Osteoblast (primary cell): Measurements from ENCODE around the gene FTO. TPM values are rescaled to one million over a fixed set of nuclear protein-coding genes. Genes with fewer than 3 reads are reported as not detected.

Experiments used
- DNase-seq: peaks from one replicate; pipeline ENCODE4 v3.0.0; 2011; ENCODE audit warnings: low spot score, mixed read lengths; ENCODE audit not compliant: insufficient read length; ENCODE audit errors: missing footprints
- H2AFZ ChIP-seq: 2 replicates; pipeline ENCODE4 v1.6.0; 2011; ENCODE audit warnings: mild to moderate bottlenecking, low read length
- H3K27ac ChIP-seq: 2 replicates; pipeline ENCODE4 v1.5.1; 2011; ENCODE audit warnings: mild to moderate bottlenecking, low read depth, low read length, moderate library complexity
- H3K27me3 ChIP-seq: 2 replicates; pipeline ENCODE4 v1.6.0; 2012; ENCODE audit warnings: mild to moderate bottlenecking, control low read depth, inconsistent platforms, low read length, moderate library complexity; ENCODE audit not compliant: insufficient read depth
- H3K36me3 ChIP-seq: 2 replicates; pipeline ENCODE4 v1.5.1; 2011; ENCODE audit warnings: mild to moderate bottlenecking, low read length, control low read depth, moderate library complexity; ENCODE audit not compliant: insufficient read depth
- H3K4me1 ChIP-seq: 2 replicates; pipeline ENCODE4 v1.5.1; 2011; ENCODE audit warnings: mild to moderate bottlenecking, low read length, control low read depth, moderate library complexity; ENCODE audit not compliant: insufficient read depth
- H3K4me2 ChIP-seq: 2 replicates; pipeline ENCODE4 v1.6.0; 2011; ENCODE audit warnings: mild to moderate bottlenecking, low read length; ENCODE audit not compliant: insufficient read depth
- H3K4me3 ChIP-seq: fragments of 200-600 bp; sonication (generic); 3 replicates; pipeline ENCODE4 v1.5.1; 2012; ENCODE audit warnings: mild to moderate bottlenecking, low read length, inconsistent platforms; ENCODE audit not compliant: insufficient read depth
- H3K79me2 ChIP-seq: 2 replicates; pipeline ENCODE4 v1.6.0; 2012; ENCODE audit warnings: mild to moderate bottlenecking, low read length, control low read depth, inconsistent platforms; ENCODE audit not compliant: insufficient read depth
- H3K9me3 ChIP-seq: 2 replicates; pipeline ENCODE4 v1.5.1; 2011; ENCODE audit warnings: low read depth, low read length, control low read depth
- H4K20me1 ChIP-seq: 2 replicates; pipeline ENCODE4 v1.6.0; 2012; ENCODE audit warnings: mild to moderate bottlenecking, low read length, control low read depth; ENCODE audit not compliant: insufficient read depth
- CTCF ChIP-seq: IDR thresholded peaks from 2 replicates; pipeline ENCODE4 v1.5.1; 2011; ENCODE audit warnings: mild to moderate bottlenecking, low read depth, low read length, moderate library complexity; ENCODE audit errors: extremely low read depth
- total RNA-seq: library from RNA; depleted of rRNA; stranded (reverse); fragments of >200 nt; gene quantifications from 2 replicates; pipeline ENCODE4 v1.2.3, GENCODE V29; 2012

FTO gene
- total RNA-seq, 1 donor: 152 TPM

GRCh38 chr16:53717577-53717976, 13.6 kb downstream of the FTO start:
- Histone ChIP-seq H3K27ac (no peak overlapping the region), H2AFZ (no peak overlapping the region), H3K9me3 (no peaks in the 10 kb centered on the region), H3K36me3 (no peaks in the 10 kb centered on the region), H4K20me1 (peaks cover 21% of the 10 kb centered on the region), H3K79me2 (peaks cover 82% of the 10 kb centered on the region), H3K4me3 (no peak overlapping the region), H3K4me2 (no peak overlapping the region), H3K27me3 (no peaks in the 10 kb centered on the region), H3K4me1 (no peaks in the 10 kb centered on the region)
- TF ChIP-seq CTCF: no peak
- DNase-seq: no peak

- Histone ChIP-seq H2AFZ (no peak overlapping the region), H3K4me2 (no peak overlapping the region), H3K27me3 (no peaks in the 10 kb centered on the region), H3K9me3 (no peaks in the 10 kb centered on the region), H4K20me1 (peaks cover 32% of the 10 kb centered on the region), H3K79me2 (peaks cover 77% of the 10 kb centered on the region), H3K4me3 (no peak overlapping the region), H3K36me3 (no peaks in the 10 kb centered on the region), H3K4me1 (no peaks in the 10 kb centered on the region), H3K27ac (no peak overlapping the region)
- DNase-seq: no peak
- TF ChIP-seq CTCF: no peak
These were observed 17.1 kb downstream of the FTO start for GRCh38 chr16:53721017-53721416.

- Histone ChIP-seq H3K27me3 (no peaks in the 10 kb centered on the region), H3K4me2 (no peak overlapping the region), H3K36me3 (no peaks in the 10 kb centered on the region), H3K4me1 (peaks cover 4% of the 10 kb centered on the region), H3K4me3 (no peak overlapping the region), H4K20me1 (peaks cover 35% of the 10 kb centered on the region), H3K9me3 (no peaks in the 10 kb centered on the region), H3K27ac (no peak overlapping the region), H3K79me2 (peaks cover 80% of the 10 kb centered on the region), H2AFZ (no peak overlapping the region)
- no peak for DNase-seq
- TF ChIP-seq CTCF: no peak
These were observed 22.7 kb downstream of the FTO start for GRCh38 chr16:53726625-53727024.

GRCh38 chr16:53730693-53731092, 26.7 kb downstream of the FTO start:
- Histone ChIP-seq H3K9me3 (no peaks in the 10 kb centered on the region), H2AFZ (no peak overlapping the region), H3K27ac (no peak overlapping the region), H3K27me3 (no peaks in the 10 kb centered on the region), H3K4me3 (no peak overlapping the region), H3K36me3 (no peaks in the 10 kb centered on the region), H4K20me1 (peaks cover 28% of the 10 kb centered on the region), H3K79me2 (peaks cover 79% of the 10 kb centered on the region), H3K4me2 (no peak overlapping the region), H3K4me1 (peaks cover 4% of the 10 kb centered on the region)
- TF ChIP-seq CTCF: no peak
- no peak for DNase-seq
